ENCODE measurements around the gene ABCA13. TPM values are rescaled to one million over a fixed set of nuclear protein-coding genes. Genes with fewer than 3 reads are reported as not detected.
A peak's percentile ranks its signal among the peaks of the same experiment; 100 is the strongest.

Gene ABCA13
- total RNA-seq, 4 donors from 2014 or later, result 0.38 to 9.8 (median 4.9) TPM

GRCh38 chr7:48384180-48384752 lies 213.0 kb downstream of the ABCA13 start:
- no peaks in the 10 kb centered on the region for H3K4me1 ChIP-seq
- DNase-seq, result no peak
- no peak overlapping the region for H3K27ac ChIP-seq
- H3K27me3 ChIP-seq, result no peaks in the 10 kb centered on the region
- H3K4me3 ChIP-seq, result no peak overlapping the region
- intact Hi-C loops (cut with DNase I), result no loop called here
- peak in 1 of 6 experiments; percentile 22 for TF ChIP-seq CTCF (IDR thresholded peaks at IDR 0.05)
- no peak for TF ChIP-seq POLR2A (IDR thresholded peaks at IDR 0.05)
- H3K36me3 ChIP-seq, result no peaks in the 10 kb centered on the region
- no peaks in the 10 kb centered on the region for H3K9me3 ChIP-seq
- WGBS, 2 donors, result 66 to 74% methylated on average over 5 to 6 of the region's 6 CpGs

GRCh38 chr7:48387932-48388331 lies 216.7 kb downstream of the ABCA13 start:
- intact Hi-C loops (cut with DNase I), result no loop called here
- H3K36me3 ChIP-seq, result no peaks in the 10 kb centered on the region
- no peak for TF ChIP-seq POLR2A (IDR thresholded peaks at IDR 0.05)
- TF ChIP-seq CTCF (IDR thresholded peaks at IDR 0.05), result no peak
- H3K4me3 ChIP-seq, result no peak overlapping the region
- no peaks in the 10 kb centered on the region for H3K9me3 ChIP-seq
- WGBS, 2 donors, result 83 to 88% methylated on average over 2 of the region's 2 CpGs
- H3K27ac ChIP-seq, result no peak overlapping the region
- H3K4me1 ChIP-seq, result peaks cover 0 to 12% (median 4%) of the 10 kb centered on the region in 3 donors
- no peak for DNase-seq
- H3K27me3 ChIP-seq, result no peaks in the 10 kb centered on the region

GRCh38 chr7:48388911-48389310 lies 217.7 kb downstream of the ABCA13 start:
- WGBS, 2 donors, result 83 to 84% methylated on average over 3 to 4 of the region's 4 CpGs
- Histone ChIP-seq H3K36me3 (no peaks in the 10 kb centered on the region), H3K4me3 (no peak overlapping the region), H3K27me3 (no peaks in the 10 kb centered on the region), H3K9me3 (no peaks in the 10 kb centered on the region), H3K27ac (no peak overlapping the region), H3K4me1 (peaks cover 0 to 12% (median 4%) of the 10 kb centered on the region in 3 donors)
- TF ChIP-seq CTCF (IDR thresholded peaks at IDR 0.05) (no peak), POLR2A (IDR thresholded peaks at IDR 0.05) (no peak)
- no peak for DNase-seq
- intact Hi-C loops (cut with DNase I), result no loop called here

GRCh38 chr7:48389977-48390376 lies 218.7 kb downstream of the ABCA13 start:
- Histone ChIP-seq H3K9me3 (no peaks in the 10 kb centered on the region), H3K27ac (peak overlapping the region in 1 of 4 donors; percentile 34), H3K4me1 (peaks cover 0 to 12% (median 4%) of the 10 kb centered on the region in 3 donors), H3K36me3 (no peaks in the 10 kb centered on the region), H3K27me3 (no peaks in the 10 kb centered on the region), H3K4me3 (no peak overlapping the region)
- WGBS, 2 donors, result 19 to 23% methylated on average over 2 of the region's 2 CpGs
- DNase-seq, result no peak
- TF ChIP-seq CTCF (IDR thresholded peaks at IDR 0.05) (no peak), POLR2A (IDR thresholded peaks at IDR 0.05) (no peak)
- intact Hi-C loops (cut with DNase I), result no loop called here

GRCh38 chr7:48390388-48391327 lies 219.4 kb downstream of the ABCA13 start:
- Histone ChIP-seq H3K4me3 (no peak overlapping the region), H3K27ac (no peak overlapping the region), H3K36me3 (no peaks in the 10 kb centered on the region), H3K27me3 (no peaks in the 10 kb centered on the region), H3K9me3 (no peaks in the 10 kb centered on the region), H3K4me1 (peaks cover 0 to 12% (median 4%) of the 10 kb centered on the region in 3 donors)
- no peak for TF ChIP-seq POLR2A (IDR thresholded peaks at IDR 0.05)
- no peak for TF ChIP-seq CTCF (IDR thresholded peaks at IDR 0.05)
- no peak for DNase-seq
- intact Hi-C loops (cut with DNase I), result no loop called here
- 38 to 65% methylated on average over 6 of the region's 6 CpGs for WGBS, 2 donors
